Cortex of kidney (tissue), 1 donor: ENCODE results near the gene NEURL4.

Source experiments
- DNase-seq: peaks from one replicate; lab custom pipeline; 2025; lab: John Stamatoyannopoulos, UW

NEURL4 gene

DNA sequence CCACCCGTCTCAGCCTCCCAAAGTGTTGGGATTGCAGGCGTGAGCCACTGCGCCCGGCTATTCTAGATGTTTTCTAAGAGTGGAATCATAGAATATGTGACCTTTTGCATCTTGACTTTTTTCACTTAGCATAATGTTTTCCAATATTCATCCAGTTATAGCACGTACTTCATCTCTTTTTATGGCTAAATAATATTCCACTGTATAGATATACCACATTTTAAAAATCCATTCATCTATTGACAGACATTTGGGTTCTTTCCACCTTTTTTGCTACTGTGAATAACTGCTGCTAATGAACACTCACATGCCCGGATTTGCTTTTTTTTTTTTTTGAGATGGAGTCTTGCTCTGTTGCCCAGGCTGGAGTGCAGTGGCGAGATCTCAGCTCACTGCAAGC, 25.0 kb downstream of the NEURL4 start:
- DNase-seq, result no peak

DNA sequence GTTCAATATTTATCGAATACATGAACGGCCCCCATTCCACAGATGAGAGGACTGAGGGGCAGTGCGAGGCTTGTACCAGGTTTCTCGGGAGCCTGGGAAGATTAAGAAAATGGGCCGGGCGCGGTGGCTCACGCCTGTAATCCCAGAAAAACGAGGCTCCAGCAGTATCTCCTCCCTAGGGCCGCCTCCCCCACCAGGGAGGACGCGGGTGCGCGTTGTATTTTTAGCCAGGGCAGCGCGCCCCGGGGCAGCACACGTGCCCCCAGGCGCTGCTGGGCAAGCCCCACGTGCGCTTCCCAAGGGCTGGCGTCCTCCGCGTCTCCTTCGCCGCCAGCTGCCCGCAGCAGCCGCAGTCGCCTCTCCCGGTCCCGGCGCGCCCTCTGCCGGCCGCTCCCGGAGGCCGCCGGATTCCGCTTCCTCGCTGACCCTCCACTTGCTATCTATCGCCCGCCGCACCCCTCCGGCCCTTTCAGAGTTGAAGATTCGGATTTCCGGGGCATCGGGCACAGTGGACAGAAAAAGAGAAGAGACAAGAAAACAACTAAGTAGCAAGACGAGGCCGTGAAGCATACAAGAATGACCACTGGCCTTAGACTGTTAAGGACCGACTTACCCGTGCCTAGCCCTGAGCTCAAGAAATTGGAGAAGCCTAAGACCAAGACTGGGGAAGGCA, 32.8 kb downstream of the NEURL4 start:
- DNase-seq, result no peak

DNA sequence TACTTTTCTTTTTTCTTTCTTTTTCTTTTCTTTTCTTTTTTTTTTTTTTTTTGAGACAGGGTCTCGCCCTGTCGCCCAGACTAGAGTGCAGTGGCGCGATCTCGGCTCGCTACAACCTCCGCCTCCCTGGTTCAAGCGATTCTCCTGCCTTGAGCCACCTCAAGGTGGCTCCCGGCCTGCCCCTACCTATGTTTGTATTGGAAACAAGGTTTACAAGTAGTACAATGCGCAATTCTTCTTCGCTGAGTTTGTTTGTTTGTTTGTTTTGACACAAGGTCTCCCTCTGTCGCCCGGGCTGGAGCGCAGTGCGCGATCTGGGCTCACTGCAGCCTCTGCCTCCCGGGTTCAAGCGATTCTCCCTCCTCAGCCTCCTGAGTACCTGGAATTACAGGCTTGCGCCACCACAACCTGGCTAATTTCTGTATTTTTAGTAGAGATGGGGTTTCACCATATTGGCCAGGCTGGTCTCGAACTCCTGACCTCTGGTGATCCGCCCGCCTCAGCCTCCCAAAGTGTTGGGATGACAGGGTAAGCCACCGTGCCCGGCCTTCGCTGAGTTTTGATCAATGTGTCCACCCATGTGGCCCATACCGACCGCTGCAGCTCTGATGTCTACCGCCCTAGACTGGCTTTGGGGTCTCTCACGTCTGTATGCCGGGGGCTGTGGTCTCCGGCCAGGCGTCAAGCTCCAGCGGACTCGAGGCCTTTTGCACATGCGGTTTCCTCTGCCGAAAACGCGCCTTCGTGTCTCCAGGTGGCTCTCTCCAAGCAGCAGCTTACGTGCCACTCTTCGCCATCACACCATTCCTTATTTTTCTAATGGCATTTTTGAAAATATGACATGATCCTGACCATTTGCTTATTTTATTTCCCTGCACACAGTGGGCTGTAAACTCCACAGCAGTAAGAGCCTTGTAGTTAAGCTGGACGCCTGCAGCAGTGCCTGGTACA, 33.6 kb downstream of the NEURL4 start:
- no peak for DNase-seq

DNA sequence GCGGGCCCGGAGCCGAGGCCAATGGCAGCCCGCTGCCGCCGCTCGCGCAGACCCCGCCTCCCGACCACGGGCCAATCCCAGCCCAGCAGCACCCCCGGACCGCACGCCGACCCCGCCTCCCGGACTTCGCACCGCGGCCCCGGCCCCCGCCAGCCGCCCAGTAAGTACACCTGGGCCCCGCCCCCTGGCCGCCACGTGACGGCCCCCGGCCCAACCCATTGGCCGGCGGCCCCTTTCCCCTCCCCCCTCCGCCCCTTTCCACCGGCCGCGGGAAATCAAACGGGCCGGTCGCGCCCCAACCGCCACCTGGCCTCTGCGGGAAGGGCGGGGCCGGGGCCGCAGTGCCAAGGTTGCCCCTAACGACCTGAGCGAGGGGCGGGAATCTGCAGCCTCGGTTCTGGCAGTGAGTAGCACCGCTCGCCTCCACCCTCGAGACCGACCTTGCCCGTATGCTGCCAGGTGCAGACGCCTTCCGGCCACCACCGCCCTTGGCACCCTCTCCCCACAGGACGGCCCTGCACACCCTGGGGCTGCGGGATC, 34.5 kb downstream of the NEURL4 start, which contains the start of gene YBX2:
Gene YBX2 (minus strand): TSS at position 26 of the 540 bp plus-strand sequence. CDS start 139 bp downstream, outside the sequence.
- no peak for DNase-seq

DNA sequence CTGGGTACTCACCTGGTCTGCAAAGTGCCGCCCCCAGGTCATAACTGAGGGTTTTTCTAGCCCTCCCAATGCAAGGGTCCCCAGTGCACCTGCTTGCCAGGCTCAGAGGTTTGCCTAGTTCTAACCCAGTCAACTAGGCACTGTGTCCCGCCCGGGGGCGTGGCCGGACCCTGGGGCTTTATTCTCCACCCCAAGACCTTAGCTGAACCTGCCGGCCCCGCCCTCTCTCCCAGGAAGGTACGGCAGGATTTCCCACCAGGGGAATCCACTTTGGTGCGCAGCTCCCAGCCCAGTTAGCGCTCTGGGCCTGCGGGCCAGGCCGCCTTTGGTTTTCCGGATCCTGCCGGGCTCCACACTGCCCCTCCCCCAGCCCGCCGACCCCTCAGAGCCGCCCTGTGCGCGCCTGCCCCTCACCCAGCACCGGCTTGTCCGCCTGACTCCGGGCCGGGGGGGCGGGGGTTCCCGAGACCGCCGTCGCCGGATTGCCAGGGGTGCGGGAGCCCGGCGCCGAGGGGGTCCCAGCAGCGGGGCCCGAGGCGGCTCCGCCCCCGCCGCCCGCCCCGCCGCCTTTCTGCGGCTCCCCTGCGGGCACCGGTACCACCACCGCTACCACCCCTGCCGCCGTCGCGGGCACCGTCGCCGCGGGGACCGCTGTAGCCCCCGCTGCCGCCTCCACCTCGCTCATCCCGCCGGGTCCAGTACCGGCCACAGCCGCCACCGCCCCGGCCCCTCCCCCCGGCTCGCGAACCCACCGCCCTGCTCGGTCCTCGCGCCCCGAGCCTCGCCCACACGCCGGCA, 35.1 kb downstream of the NEURL4 start:
- DNase-seq, result no peak

DNA sequence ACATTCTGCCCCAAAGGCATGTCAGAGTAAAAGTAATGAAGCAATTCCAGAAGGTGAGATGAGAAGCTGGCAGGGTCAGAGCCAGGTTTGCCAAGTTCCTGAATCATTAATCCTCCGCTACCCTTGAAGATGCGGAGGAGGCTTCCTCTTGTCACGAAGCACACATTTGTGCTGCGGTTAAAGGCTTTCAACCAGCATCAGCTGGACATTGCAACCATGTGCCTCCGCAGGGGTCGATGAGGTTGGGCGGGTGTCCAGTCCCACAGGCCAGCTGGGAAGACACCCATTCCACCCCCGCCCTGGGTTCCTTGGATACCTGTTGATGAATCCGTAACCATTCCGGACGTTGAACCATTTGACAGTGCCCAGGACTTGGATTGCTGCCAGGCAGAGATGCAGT, 36.0 kb downstream of the NEURL4 start:
- no peak for DNase-seq

DNA sequence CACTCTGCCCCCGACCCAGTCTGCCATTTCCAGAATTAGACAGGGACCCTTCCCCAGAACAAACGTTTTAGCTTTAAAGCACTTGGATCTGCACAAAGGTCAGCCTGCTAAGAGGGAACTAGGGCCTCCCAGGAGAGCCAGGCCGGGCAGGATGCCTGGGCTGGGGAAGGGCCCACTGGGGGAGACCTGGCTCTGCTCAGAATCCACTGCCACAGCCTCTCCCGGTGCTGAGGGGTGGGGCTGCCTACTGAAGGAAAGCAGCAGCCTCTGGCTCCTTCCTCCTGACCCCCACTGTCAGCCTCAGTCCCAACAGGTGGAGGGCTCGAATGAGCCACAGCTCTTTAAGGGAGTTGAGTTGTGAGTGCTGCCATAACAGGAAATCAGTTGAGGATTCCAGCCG, 36.4 kb downstream of the NEURL4 start:
- DNase-seq, result no peak

DNA sequence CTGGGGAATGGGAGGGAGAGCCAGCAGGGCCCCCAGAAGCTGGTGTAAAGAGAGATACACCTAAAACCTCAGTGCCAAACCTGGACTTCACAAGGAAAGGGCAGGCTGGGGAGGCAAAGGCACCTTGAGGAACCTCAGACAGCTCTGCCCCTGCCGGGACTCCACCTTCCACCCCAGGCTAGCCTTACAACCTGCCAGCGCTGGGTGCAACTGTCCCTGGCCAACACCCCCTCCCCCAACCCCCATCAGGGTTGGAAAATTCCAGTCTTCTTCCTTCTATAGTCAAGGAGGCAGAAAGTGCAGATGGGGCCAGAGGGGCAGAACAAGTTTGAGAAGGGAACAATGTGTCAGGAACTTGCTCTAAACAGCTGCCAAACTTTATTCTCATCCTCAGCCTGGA, 36.9 kb downstream of the NEURL4 start:
- DNase-seq, result no peak

DNA sequence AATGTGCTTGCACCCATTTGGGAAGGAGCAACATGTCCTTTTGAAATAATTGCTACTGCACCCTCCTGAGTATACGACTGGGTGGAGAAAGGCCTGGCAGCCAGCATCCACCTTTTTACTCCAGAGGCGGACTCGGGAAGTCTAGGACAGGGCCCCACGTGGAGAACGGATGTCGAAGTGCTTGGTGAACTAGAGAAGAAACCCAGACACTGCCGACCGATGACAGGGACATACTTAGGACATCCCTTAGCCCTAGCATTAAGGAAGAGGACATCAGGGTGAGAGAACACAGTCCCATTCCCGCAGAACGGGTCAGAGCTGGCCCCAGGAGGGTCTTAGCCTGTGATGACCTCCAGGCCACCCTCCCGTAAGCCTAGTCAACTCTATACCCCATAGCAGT, 38.5 kb downstream of the NEURL4 start:
- DNase-seq, result no peak

DNA sequence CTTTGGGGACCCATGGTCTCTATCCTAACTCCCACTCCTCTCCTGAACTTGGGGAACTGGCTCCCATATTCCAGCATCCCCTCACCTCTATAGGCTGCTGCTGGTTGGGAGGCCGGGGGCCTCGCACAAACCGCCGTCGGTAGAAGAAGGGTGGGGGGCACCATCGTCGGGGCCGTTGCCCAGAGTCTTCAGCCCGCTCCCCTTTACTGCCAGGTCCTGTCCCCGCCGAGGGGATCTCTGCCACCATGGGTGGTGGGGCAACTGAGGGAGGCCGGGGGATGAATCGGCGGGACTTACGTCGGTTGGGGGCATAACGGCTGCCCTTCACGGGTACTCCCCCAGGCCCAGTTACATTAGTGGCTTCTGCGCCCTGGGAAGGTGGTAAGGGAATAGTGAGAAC, 39.0 kb downstream of the NEURL4 start:
- DNase-seq, result no peak

DNA sequence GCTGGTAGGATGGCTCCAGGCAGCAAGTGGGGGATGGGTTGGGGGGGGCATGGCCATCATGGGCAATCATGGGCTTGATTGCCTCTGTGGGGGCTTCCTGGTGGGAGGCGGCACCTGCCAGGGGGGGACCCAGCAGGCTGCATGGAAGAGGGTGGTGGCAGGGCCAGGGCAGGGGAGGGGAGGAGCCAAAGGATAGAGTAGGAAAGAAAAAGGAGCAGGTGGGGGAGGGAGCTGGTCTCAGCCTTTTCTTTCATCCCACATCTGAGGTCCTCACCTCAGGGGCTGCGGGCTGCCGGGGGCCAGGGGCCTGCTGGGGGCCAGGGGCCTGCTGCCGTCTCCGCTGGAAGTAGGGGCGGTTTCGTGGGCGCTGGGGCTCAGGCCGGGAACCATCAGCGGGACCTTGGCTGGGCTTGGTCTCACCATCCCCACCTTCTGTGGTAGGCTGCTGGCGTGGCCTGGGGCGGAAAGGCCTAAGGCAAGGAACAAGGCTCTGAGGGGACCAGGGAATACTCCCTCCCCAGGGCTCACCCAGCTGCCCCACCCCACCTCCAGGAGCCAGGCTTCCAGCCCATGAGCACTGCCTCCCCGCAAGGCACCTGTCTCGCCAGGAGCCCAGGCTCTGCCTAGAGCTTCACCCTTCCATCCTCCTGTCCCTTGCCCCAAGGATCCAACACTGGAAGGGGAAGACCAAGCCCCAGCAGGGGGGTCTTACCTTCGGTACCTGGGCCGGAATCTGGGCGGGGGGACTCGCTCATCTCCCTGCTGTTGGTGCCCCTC, 39.7 kb downstream of the NEURL4 start:
- DNase-seq, result no peak

DNA sequence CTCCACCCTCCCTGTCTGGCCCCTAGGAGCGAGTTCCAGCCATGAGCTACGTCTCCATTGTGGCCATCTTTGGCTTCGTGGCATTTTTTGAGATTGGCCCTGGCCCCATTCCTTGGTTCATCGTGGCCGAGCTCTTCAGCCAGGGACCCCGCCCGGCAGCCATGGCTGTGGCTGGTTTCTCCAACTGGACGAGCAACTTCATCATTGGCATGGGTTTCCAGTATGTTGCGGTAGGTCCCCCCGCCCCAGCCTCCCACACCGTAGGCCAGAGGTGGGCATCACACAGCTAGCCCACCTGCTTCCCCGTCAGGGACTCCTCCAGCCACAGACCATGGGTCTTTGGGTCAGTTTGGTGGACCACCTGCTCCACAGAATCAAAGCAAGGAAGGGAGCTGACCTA, 43.5 kb downstream of the NEURL4 start:
- no peak for DNase-seq

DNA sequence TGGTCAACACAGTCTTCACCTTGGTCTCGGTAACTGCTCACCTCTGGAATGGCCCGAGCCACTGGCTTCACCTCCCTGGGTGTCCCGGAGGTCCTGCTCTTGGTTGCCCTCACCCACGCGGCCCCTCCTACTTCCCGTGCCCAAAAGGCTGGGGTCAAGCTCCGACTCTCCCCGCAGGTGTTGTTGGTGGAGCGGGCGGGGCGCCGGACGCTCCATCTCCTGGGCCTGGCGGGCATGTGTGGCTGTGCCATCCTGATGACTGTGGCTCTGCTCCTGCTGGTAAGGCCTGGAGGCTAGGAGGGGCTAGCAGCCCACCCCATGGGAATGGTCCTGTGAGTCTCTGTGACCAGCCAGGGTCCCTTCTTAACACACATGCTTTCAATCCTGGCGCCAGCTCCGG, 44.2 kb downstream of the NEURL4 start:
- DNase-seq, result no peak

DNA sequence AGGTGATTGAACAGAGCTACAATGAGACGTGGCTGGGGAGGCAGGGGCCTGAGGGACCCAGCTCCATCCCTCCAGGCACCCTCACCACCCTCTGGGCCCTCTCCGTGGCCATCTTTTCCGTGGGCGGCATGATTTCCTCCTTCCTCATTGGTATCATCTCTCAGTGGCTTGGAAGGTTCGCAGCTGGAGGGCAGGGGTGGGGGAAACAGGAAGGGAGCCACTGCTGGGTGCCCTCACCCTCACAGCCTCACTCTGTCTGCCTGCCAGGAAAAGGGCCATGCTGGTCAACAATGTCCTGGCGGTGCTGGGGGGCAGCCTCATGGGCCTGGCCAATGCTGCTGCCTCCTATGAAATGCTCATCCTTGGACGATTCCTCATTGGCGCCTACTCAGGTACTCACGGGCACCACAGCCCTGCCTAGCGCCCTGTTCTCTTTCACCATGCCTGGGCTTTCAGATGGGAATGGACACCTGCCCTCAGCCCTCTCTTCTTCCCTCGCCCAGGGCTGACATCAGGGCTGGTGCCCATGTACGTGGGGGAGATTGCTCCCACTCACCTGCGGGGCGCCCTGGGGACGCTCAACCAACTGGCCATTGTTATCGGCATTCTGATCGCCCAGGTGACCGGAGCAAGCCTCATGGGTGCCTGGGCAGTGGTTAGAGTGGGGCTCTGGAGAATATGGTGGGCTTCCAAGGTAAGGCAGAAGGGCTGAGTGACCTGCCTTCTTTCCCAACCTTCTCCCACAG, 45.5 kb downstream of the NEURL4 start:
- no peak for DNase-seq

DNA sequence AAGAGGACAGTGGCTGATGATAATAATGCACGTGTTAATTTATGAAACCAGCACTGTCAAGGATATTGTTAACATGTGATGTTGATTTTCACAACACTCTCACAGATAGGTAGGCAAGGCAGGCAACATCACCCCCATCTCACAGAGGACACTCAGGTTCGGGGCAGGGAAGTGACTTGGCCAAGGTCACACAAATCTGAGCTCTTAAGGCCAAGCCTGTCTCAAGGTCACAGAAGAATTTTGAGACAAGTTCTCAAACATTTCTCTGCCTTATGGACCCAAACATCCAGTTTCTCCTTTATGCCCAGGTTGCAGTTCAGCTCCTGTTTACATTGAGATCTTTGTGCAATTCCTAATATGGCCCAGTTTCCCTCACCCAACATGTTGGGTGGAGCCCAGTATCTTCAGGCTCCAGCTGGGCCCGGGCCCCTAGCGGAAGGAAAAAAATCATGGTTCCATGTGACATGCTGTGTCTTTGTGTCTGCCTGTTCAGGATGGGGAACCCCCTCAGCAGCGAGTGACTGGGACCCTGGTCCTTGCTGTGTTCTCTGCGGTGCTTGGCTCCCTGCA, 46.3 kb downstream of the NEURL4 start:
- DNase-seq, result no peak

DNA sequence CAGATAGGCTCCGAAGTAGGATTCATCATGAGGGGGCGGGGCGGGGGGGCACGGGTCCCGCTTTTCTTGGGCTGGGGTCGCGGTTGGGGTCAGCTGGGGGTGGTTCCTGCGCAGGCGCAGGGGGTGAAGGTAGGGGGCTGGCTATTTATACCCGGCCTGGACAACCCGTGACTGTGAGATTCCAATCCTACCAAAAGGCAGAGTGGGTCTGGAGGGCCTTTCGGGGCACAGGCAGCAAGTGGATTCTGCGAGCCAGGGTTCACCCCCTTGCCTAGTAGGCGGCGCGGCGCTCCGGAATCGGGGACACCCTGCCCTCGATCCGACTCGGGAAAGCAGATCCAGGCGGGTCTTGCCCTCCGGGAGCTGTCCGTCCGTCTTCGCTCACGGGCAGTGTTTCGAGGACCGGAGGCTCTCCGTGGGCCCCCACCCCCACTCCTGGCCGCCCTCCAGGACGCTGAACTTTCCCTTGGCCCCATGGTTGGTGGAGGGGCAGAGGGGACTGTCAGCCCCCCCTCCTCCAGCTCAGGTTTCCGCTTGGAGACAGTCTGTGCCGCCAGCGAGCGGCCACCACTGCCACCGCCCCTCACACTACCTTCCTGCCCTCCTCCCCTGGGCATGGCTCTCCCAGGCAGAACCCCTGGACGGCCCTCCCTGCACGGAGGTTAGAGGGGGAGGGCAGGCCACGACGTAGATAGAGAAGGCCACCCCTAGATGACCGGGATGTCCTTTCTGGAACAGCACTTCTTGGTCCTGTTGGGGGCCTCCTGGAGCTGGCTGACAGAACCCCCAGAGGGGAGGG, 47.0 kb downstream of the NEURL4 start:
- DNase-seq, result no peak

DNA sequence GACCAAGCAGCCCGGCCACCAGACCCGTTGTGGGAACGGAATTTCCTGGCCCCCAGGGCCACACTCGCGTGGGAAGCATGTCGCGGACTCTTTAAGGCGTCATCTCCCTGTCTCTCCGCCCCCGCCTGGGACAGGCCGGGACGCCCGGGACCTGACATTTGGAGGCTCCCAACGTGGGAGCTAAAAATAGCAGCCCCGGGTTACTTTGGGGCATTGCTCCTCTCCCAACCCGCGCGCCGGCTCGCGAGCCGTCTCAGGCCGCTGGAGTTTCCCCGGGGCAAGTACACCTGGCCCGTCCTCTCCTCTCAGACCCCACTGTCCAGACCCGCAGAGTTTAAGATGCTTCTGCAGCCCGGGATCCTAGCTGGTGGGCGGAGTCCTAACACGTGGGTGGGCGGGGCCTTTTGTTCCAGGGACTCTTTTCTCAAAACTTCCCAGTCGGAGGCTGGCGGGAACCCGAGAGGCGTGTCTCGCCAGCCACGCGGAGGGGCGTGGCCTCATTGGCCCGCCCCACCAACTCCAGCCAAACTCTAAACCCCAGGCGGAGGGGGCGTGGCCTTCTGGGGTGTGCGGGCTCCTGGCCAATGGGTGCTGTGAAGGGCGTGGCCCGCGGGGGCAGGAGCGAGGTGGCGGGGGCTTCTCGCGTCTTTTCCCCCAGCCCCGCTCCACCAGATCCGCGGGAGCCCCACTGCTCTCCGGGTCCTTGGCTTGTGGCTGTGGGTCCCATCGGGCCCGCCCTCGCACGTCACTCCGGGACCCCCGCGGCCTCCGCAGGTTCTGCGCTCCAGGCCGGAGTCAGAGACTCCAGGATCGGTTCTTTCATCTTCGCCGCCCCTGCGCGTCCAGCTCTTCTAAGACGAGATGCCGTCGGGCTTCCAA, 47.8 kb downstream of the NEURL4 start, which contains the start of gene SLC2A4:
Gene SLC2A4 (plus strand): TSS at position 645 of the 879 bp plus-strand sequence. CDS start 217 bp downstream, at position 862.
- DNase-seq, result no peak

DNA sequence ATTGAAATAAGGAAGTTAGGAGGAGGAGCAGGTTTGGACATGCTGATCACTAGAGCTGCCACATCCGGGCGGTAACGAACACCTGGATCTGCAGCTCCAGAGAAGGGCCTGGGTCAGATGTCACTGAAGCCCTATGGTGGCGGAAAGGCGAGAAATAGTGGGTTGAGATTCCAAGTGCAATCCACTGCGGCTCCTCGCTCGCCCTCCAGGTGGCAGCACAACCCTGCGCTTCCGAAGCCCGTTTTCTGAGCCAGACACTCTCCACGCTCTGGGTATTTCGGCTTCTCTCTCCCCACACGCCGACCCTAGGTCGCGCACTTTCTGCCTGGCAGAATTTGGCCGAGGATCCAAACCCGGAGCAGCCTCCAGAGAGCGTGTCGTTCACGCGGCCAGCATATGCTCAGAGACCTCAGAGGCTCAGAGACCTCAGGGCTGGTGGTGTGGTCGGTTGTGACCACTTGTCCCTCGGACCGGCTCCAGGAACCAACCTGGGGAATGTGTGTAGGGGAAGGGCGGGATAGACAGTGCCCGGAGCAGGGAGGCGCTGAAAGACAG, 48.5 kb downstream of the NEURL4 start:
- DNase-seq, result no peak
